Heart right ventricle (tissue), 16 donors: ENCODE results near the gene CD200R1L. TPM values are rescaled to one million over a fixed set of nuclear protein-coding genes. Genes with fewer than 3 reads are reported as not detected.

ENCODE experiments used
- ATAC-seq, 8 donors: fragments of 200-7000 bp; cut with Tn5 transposase; one replicate each; pipeline ENCODE4 v1.9.1; 2020; ENCODE audit warnings: mild to moderate bottlenecking in 8 of 8, moderate library complexity in 8 of 8, moderate number of reproducible peaks in 1 of 8
- DNase-seq, 2 donors: peaks; one replicate each; pipeline ENCODE4 v3.0.0-alpha.2; 2020
- H3K27ac ChIP-seq, 10 donors: fragments of 200-600 bp; sonication (generic) in 2 of 10; one replicate each; pipeline versions ENCODE4 v1.5.0 to v1.8.0; 2020 to 2022; ENCODE audit warnings: mild to moderate bottlenecking in 3 of 10
- H3K27me3 ChIP-seq, 7 donors: fragments of 200-600 bp; one replicate each; pipeline ENCODE4 v1.8.0; 2021 to 2022; ENCODE audit warnings: mild to moderate bottlenecking in 2 of 7
- H3K36me3 ChIP-seq, 9 donors: fragments of 200-600 bp; sonication (generic) in 1 of 9; one replicate each; pipeline versions ENCODE4 v1.5.0 to v1.8.0; 2020 to 2022; ENCODE audit warnings: mild to moderate bottlenecking in 2 of 9
- H3K4me1 ChIP-seq, 9 donors: fragments of 200-600 bp; sonication (generic) in 1 of 9; one replicate each; pipeline versions ENCODE4 v1.5.0 to v1.8.0; 2020 to 2022; ENCODE audit warnings: mild to moderate bottlenecking in 4 of 9
- H3K4me3 ChIP-seq, 10 donors: fragments of 200-600 bp; sonication (generic) in 2 of 10; one replicate each; pipeline versions ENCODE4 v1.5.0 to v1.8.0; 2020 to 2022; ENCODE audit warnings: mild to moderate bottlenecking in 7 of 10, moderate library complexity in 2 of 10
- H3K9me3 ChIP-seq, 11 donors: fragments of 200-600 bp in 10 of 11; sonication (generic) in 2 of 11; one replicate each; pipeline versions ENCODE4 v1.5.0 to v1.8.0; 2013 to 2022; ENCODE audit warnings: mild to moderate bottlenecking in 2 of 11, control low read depth in 1 of 11, moderate library complexity in 1 of 11
- CTCF ChIP-seq, 9 donors: fragments of 200-600 bp; sonication (generic) in 2 of 9; IDR thresholded peaks; one replicate each; pipeline versions ENCODE4 v1.5.0 to v1.8.0; 2021 to 2022; ENCODE audit warnings: antibody characterized with exemption in 9 of 9, mild to moderate bottlenecking in 5 of 9, moderate library complexity in 1 of 9
- WGBS, 2 donors: extraction: QIAGEN DNeasy Blood & Tissue Kit; methylation state at CpG; one replicate each; pipeline ENCODE4 v1.1.7; 2013; ENCODE audit warnings: inconsistent platforms in 1 of 2; 5-methylcytosine and 5-hydroxymethylcytosine counted together
- intact Hi-C, 10 donors: fragments of 100-400 bp; cut with DNase I; formaldehyde crosslinking; loops; one replicate each; pipeline versions ENCODE4 v1.11.1 to v1.14.2; 2022
- polyA plus RNA-seq, 2 donors: library from polyadenylated mRNA; stranded (reverse); fragments of 200-250 nt; gene quantifications; one replicate each; pipeline ENCODE4 v1.2.3, GENCODE V29; 2013
- total RNA-seq, 10 donors: library from RNA; stranded (reverse); fragmentation: NEBNext Ultra II Directional in 3 of 10; extraction: Animal tissue kit (Norgen Biotek cat#: 25700) in 3 of 10; gene quantifications; one replicate each; pipeline versions ENCODE4 v1.2.1 to v1.2.4, GENCODE V29; 2021 to 2023
- donor health status: Arrhythmogenic right ventricular cardiomyopathy.
- donor health status: ischemic (EF 13 %, LVEDD 7.1; RV severe dilation, severe dysfunction).
- donor health status: healthy with polysubstance abuse.
- donor health status: DM: no; HTN: yes; CAD: no.
- donor health status: DM: no; HTN: no; CAD: no.
- donor health status: ischemic (EF 25% LVEDD 6.9; RV normal size, moderate dysfunction).
- donor health status: ischemic (EF 25% LVEDD 5.7; RV mildly dilated, moderate dysfunction).
- donor health status: healthy.
- donor health status: DM: yes; HTN: yes; CAD: no.
- donor health status: Ischemic cardiomyopathy.
- donor health status: ischemic (EF 35%, LVEDD 5.7; RV mildly dilated, moderate dysfunction).
- donor health status: nonischemic (EF 11% LVEDD 7.7; RV severe dilation, severe dysfunction).
- donor health status: DM: yes; HTN: yes; CAD: no.
- donor health status: PGD.
- donor health status: ischemic (EF 29% LVEDD 5.4; RV normal size, mild dysfunction).
- donor health status: nonischemic (EF 23%, LVEDD 6.1; RV moderate dilation, normal function).

The CD200R1L gene
- total and polyA plus RNA-seq, 12 donors, result not detected

GRCh38 chr3:112773864-112774263, 72.8 kb downstream of the CD200R1L start:
- DNase-seq (no peak), ATAC-seq (no peak)
- intact Hi-C loops, result no loop called here
- peaks cover 0 to 70% (median 3%) of the 10 kb centered on the region in 9 donors for H3K4me1 ChIP-seq
- no peak for TF ChIP-seq CTCF (IDR thresholded peaks at IDR 0.05)
- peaks cover 0 to 6% (median 0%) of the 10 kb centered on the region in 7 donors for H3K27me3 ChIP-seq
- H3K27ac ChIP-seq, result peak overlapping the region in 5 of 10 donors; percentile 43 to 83 (median 63)
- H3K4me3 ChIP-seq, result no peak overlapping the region
- 65 to 84% methylated on average over 6 of the region's 6 CpGs for WGBS, 2 donors
- H3K36me3 ChIP-seq, result no peaks in the 10 kb centered on the region
- no peaks in the 10 kb centered on the region for H3K9me3 ChIP-seq

GRCh38 chr3:112770951-112771350, 75.7 kb downstream of the CD200R1L start:
- ATAC-seq (no peak), DNase-seq (no peak)
- TF ChIP-seq CTCF (IDR thresholded peaks at IDR 0.05), result no peak
- H3K4me1 ChIP-seq, result peaks cover 0 to 62% (median 0%) of the 10 kb centered on the region in 9 donors
- WGBS, 2 donors, result 95 to 100% methylated on average over 2 of the region's 2 CpGs
- no peak overlapping the region for H3K4me3 ChIP-seq
- H3K9me3 ChIP-seq, result no peaks in the 10 kb centered on the region
- H3K36me3 ChIP-seq, result no peaks in the 10 kb centered on the region
- intact Hi-C loops, result no loop called here
- peaks cover 0 to 6% (median 0%) of the 10 kb centered on the region in 7 donors for H3K27me3 ChIP-seq
- peak overlapping the region in 1 of 10 donors; percentile 54 for H3K27ac ChIP-seq

GRCh38 chr3:112770032-112770626, 76.5 kb downstream of the CD200R1L start:
- DNase-seq (peak; percentile 21 to 27), ATAC-seq (peak in 1 of 8 donors; percentile 23)
- H3K27ac ChIP-seq, result peak overlapping the region in 2 of 10 donors; percentile 3 to 54

More at GRCh38 chr3:112770032-112770626, 76.5 kb downstream of the CD200R1L start:
- H3K4me3 ChIP-seq, result no peak overlapping the region
- intact Hi-C loops, result no loop called here
- H3K4me1 ChIP-seq, result peaks cover 0 to 56% (median 0%) of the 10 kb centered on the region in 9 donors
- 80 to 84% methylated on average over 3 of the region's 3 CpGs for WGBS, 2 donors
- TF ChIP-seq CTCF (IDR thresholded peaks at IDR 0.05), result no peak
- no peaks in the 10 kb centered on the region for H3K36me3 ChIP-seq
- peaks cover 0 to 3% (median 0%) of the 10 kb centered on the region in 7 donors for H3K27me3 ChIP-seq
- H3K9me3 ChIP-seq, result no peaks in the 10 kb centered on the region
